HEK293 (cell line): ENCODE measurements around the gene FOXN1.
"Not testable (repeated sequence)": the region's sequence is repeated elsewhere in the genome, so short reads cannot be mapped to it uniquely, and the experiment has no call there.

Experiments
- ZNF311 ChIP-seq: fragments of 450-650 bp; formaldehyde crosslinking; IDR thresholded peaks from 2 replicates; pipeline ENCODE4 v1.5.1; 2017; ENCODE audit warnings: missing biosample characterization, missing genetic modification characterization, borderline replicate concordance
- ZNF548 ChIP-seq: fragments of 450-650 bp; formaldehyde crosslinking; IDR thresholded peaks from 2 replicates; pipeline ENCODE4 v1.5.1; 2016; ENCODE audit warnings: missing biosample characterization, missing genetic modification characterization
- ZNF560 ChIP-seq: fragments of 450-650 bp; formaldehyde crosslinking; IDR thresholded peaks from 2 replicates; pipeline ENCODE4 v1.5.1; 2017; ENCODE audit warnings: missing biosample characterization, missing genetic modification characterization, borderline replicate concordance

DNA sequence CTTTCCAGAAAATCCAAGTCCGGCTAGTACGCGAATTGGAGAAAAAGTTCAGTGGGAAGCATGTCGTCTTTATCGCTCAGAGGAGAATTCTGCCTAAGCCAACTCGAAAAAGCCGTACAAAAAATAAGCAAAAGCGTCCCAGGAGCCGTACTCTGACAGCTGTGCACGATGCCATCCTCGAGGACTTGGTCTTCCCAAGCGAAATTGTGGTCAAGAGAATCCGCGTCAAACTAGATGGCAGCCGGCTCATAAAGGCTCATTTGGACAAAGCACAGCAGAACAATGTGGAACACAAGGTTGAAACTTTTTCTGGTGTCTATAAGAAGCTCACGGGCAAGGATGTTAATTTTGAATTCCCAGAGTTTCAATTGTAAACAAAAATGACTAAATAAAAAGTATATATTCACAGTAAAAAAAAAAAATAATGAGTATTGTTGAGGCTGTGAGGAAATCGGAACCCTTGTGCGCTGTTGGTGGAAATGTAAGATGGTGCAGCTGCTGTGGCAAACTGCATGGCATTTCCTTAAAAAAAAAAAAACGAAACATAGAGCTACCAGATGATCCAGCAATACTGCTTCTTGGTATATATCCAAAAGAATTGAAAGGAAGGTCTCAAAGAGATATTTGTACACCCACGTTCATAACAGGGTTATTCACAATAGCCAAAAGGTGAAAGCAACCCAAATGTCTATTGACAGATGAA is 38.0 kb upstream of the FOXN1 start:
- not testable (repeated sequence) for TF ChIP-seq ZNF311 (tag by site-specific recombination); ZNF560; ZNF548 (tag by site-specific recombination)
